H1 (cell line): ENCODE measurements around the gene CACNB1. TPM values are rescaled to one million over a fixed set of nuclear protein-coding genes. Genes with fewer than 3 reads are reported as not detected.

Experiments
- CTCF ChIA-PET: fragments of 300-600 bp; sonication (Branson Sonifier 250); formaldehyde crosslinking; loops from one replicate; lab custom pipeline; 2021; ENCODE audit not compliant: partially characterized antibody; lab: Charles Lee
- POLR2A ChIA-PET: fragments of 300-600 bp; sonication (Branson Sonifier 250); formaldehyde crosslinking; loops from one replicate; lab custom pipeline; 2021; ENCODE audit warnings: inconsistent platforms; ENCODE audit not compliant: partially characterized antibody; lab: Charles Lee
- DNase-seq, 2 experiments: peaks; one replicate each; pipeline versions ENCODE4 v3.0.0 to v3.0.0-alpha.2; 2010 to 2022; ENCODE audit warnings: low spot score in 2 of 2, low read depth in 1 of 2, mixed read lengths in 1 of 2
- FAIRE-seq: peaks from 2 replicates; lab custom pipeline; 2011; peaks lifted over from hg19 to GRCh38; lab: Jason Lieb, UNC
- H2AFZ ChIP-seq: 2 replicates; pipeline ENCODE4 v1.8.1; 2012; ENCODE audit warnings: low read length, inconsistent platforms
- H2AK5ac ChIP-seq: 2 replicates; pipeline ENCODE4 v1.6.1; 2013; ENCODE audit warnings: low read depth, low read length
- H2BK120ac ChIP-seq: replicated peaks from 2 replicates; pipeline ENCODE3; 2013; ENCODE audit warnings: low read depth, low read length, inconsistent platforms
- H2BK12ac ChIP-seq: 2 replicates; pipeline ENCODE4 v1.6.1; 2013; ENCODE audit warnings: low read depth, low read length
- H2BK15ac ChIP-seq: 2 replicates; pipeline ENCODE4 v1.6.1; 2013; ENCODE audit warnings: low read length
- H2BK20ac ChIP-seq: 2 replicates; pipeline ENCODE4 v1.6.1; 2013; ENCODE audit warnings: low read length
- H2BK5ac ChIP-seq: 2 replicates; pipeline ENCODE4 v1.6.1; 2013; ENCODE audit warnings: low read depth, low read length
- H3K14ac ChIP-seq: 2 replicates; pipeline ENCODE4 v1.6.1; 2013; ENCODE audit warnings: inconsistent platforms; ENCODE audit not compliant: insufficient read length
- H3K18ac ChIP-seq: 2 replicates; pipeline ENCODE4 v1.6.1; 2013; ENCODE audit warnings: low read length; ENCODE audit errors: extremely low read depth
- H3K23ac ChIP-seq: 2 replicates; pipeline ENCODE4 v1.6.1; 2013; ENCODE audit warnings: inconsistent platforms; ENCODE audit not compliant: insufficient read length
- H3K23me2 ChIP-seq: 2 replicates; pipeline ENCODE4 v1.6.1; 2013; ENCODE audit warnings: low read depth, low read length
- H3K27ac ChIP-seq: 2 replicates; pipeline ENCODE4 v1.6.1; 2011; ENCODE audit warnings: low read depth, low read length, inconsistent platforms
- H3K27me3 ChIP-seq, 4 experiments: replicated peaks in 1 of 4; 1 replicate in 1 of 4; 2 replicates in 3 of 4; pipeline versions ENCODE4 v1.6.1 to v1.8.1; 2011 to 2013; ENCODE audit warnings: low read length in 3 of 4, mild to moderate bottlenecking in 3 of 4, inconsistent platforms in 2 of 4, mixed read lengths in 2 of 4, moderate library complexity in 1 of 4; ENCODE audit not compliant: control insufficient read depth in 3 of 4, insufficient read depth in 3 of 4; ENCODE audit errors: extremely low read depth in 1 of 4
- H3K36me3 ChIP-seq, 4 experiments: 2 replicates each; pipeline versions ENCODE4 v1.6.1 to v1.8.1; 2011 to 2013; ENCODE audit warnings: mild to moderate bottlenecking in 4 of 4, low read length in 3 of 4, moderate library complexity in 2 of 4, control low read depth in 1 of 4, inconsistent platforms in 1 of 4; ENCODE audit not compliant: insufficient read depth in 4 of 4, control insufficient read depth in 2 of 4
- H3K4ac ChIP-seq: replicated peaks from 2 replicates; pipeline ENCODE3; 2013; ENCODE audit warnings: low read length, low read depth, mixed read lengths, inconsistent platforms; ENCODE audit not compliant: insufficient read length
- H3K4me1 ChIP-seq, 4 experiments: replicated peaks in 1 of 4; 1 replicate in 1 of 4; 2 replicates in 3 of 4; pipeline versions ENCODE4 v1.6.1 to v1.8.1; 2011 to 2013; ENCODE audit warnings: low read length in 3 of 4, inconsistent platforms in 2 of 4, mixed read lengths in 1 of 4; ENCODE audit not compliant: insufficient read depth in 4 of 4, control insufficient read depth in 3 of 4
- H3K4me2 ChIP-seq, 2 experiments: 2 replicates each; pipeline versions ENCODE4 v1.6.1 to v1.8.1; 2011 to 2013; ENCODE audit warnings: low read depth in 2 of 2, low read length in 2 of 2, control low read depth in 1 of 2, inconsistent platforms in 1 of 2, mild to moderate bottlenecking in 1 of 2; ENCODE audit not compliant: insufficient read depth in 1 of 2
- H3K4me3 ChIP-seq, 4 experiments: fragments of 200-600, 300-600 bp in 1 of 4; sonication (generic), shearing (Covaris generic), sonication (Bioruptor Twin) in 1 of 4; 2 replicates each; pipeline versions ENCODE4 v1.5.1 to v1.8.1; 2011 to 2016; ENCODE audit warnings: low read length in 4 of 4, low read depth in 3 of 4, control low read depth in 2 of 4, inconsistent platforms in 2 of 4, mild to moderate bottlenecking in 2 of 4, mixed read lengths in 1 of 4, moderate library complexity in 1 of 4; ENCODE audit not compliant: insufficient read depth in 2 of 4; ENCODE audit errors: extremely low read depth in 1 of 4
- H3K56ac ChIP-seq: replicated peaks from 2 replicates; pipeline ENCODE3; 2013; ENCODE audit warnings: low read depth, mild to moderate bottlenecking, mixed read lengths, low read length, inconsistent platforms; ENCODE audit not compliant: insufficient read length
- H3K79me1 ChIP-seq: 2 replicates; pipeline ENCODE4 v1.6.1; 2013; ENCODE audit warnings: low read depth, low read length, control low read depth
- H3K79me2 ChIP-seq, 2 experiments: 2 replicates each; pipeline versions ENCODE4 v1.6.1 to v1.8.1; 2012 to 2013; ENCODE audit warnings: low read length in 2 of 2, mild to moderate bottlenecking in 2 of 2, inconsistent platforms in 1 of 2; ENCODE audit not compliant: insufficient read depth in 2 of 2, control insufficient read depth in 1 of 2
- H3K9ac ChIP-seq, 4 experiments: replicated peaks in 1 of 4; 1 replicate in 1 of 4; 2 replicates in 3 of 4; pipeline versions ENCODE4 v1.6.1 to v1.8.1; 2011 to 2013; ENCODE audit warnings: low read depth in 3 of 4, low read length in 3 of 4, control low read depth in 2 of 4, mild to moderate bottlenecking in 2 of 4, moderate library complexity in 2 of 4, inconsistent platforms in 1 of 4; ENCODE audit errors: extremely low read depth in 1 of 4
- H3K9me3 ChIP-seq, 2 experiments: 2 replicates each; pipeline versions ENCODE4 v1.6.1 to v1.8.1; 2012 to 2013; ENCODE audit warnings: mild to moderate bottlenecking in 2 of 2, moderate library complexity in 2 of 2, control low read depth in 1 of 2, inconsistent platforms in 1 of 2, low read depth in 1 of 2, low read length in 1 of 2, mixed read lengths in 1 of 2; ENCODE audit not compliant: insufficient read depth in 2 of 2
- H4K20me1 ChIP-seq, 2 experiments: replicated peaks in 1 of 2; 2 replicates each; pipeline versions ENCODE3 to v1.8.1; 2011 to 2013; ENCODE audit warnings: inconsistent platforms in 2 of 2, low read length in 2 of 2, mild to moderate bottlenecking in 1 of 2; ENCODE audit not compliant: insufficient read depth in 2 of 2, control insufficient read depth in 1 of 2
- H4K5ac ChIP-seq: 2 replicates; pipeline ENCODE4 v1.6.1; 2013; ENCODE audit warnings: low read length, low read depth, mixed read lengths, inconsistent platforms; ENCODE audit not compliant: insufficient read length
- H4K8ac ChIP-seq: 2 replicates; pipeline ENCODE4 v1.8.0; 2013; ENCODE audit warnings: mild to moderate bottlenecking, moderate library complexity, low read length, inconsistent platforms; ENCODE audit not compliant: insufficient read depth; ENCODE audit errors: extremely low read depth
- H4K91ac ChIP-seq: replicated peaks from 2 replicates; pipeline ENCODE3; 2013; ENCODE audit warnings: low read length, mixed read lengths, inconsistent platforms; ENCODE audit not compliant: insufficient read length
- TEAD4 ChIP-seq: IDR thresholded peaks from 2 replicates; pipeline ENCODE4 v1.6.1; 2012; ENCODE audit warnings: low read depth, low read length, inconsistent platforms, mixed read lengths
- WGBS, 2 experiments: shearing (Covaris generic) in 1 of 2; methylation state at CpG; one replicate each; pipeline versions ENCODE4 v1.1.6 to v1.1.7; 2013 to 2015; ENCODE audit warnings: low lambda C conversion rate in 2 of 2, mixed read lengths in 2 of 2, inconsistent platforms in 1 of 2, low coverage in 1 of 2, missing lambda C conversion rate in 1 of 2; ENCODE audit not compliant: insufficient replicate concordance in 2 of 2, insufficient coverage in 1 of 2, insufficient read length in 1 of 2; ENCODE audit errors: extremely low coverage in 1 of 2, missing lambda C conversion rate in 1 of 2; 5-methylcytosine and 5-hydroxymethylcytosine counted together
- polyA plus RNA-seq, 7 experiments: library from polyadenylated mRNA; depleted of rRNA in 3 of 7; stranded (reverse) in 5 of 7; unstranded in 2 of 7; fragments of >200 nt in 5 of 7; fragments of 200-250 nt in 2 of 7; gene quantifications; 1 replicate in 5 of 7; 2 replicates in 1 of 7; 4 replicates in 1 of 7; pipeline versions ENCODE4 v1.2.1 to v1.2.3, GENCODE V29; 2011 to 2013; ENCODE audit warnings: missing spikeins in 2 of 7, mixed read lengths in 2 of 7
- total RNA-seq: library from RNA; stranded (reverse); fragmentation: NEBNext Ultra II Directional; extraction: Animal tissue kit (Norgen Biotek cat#: 25700); gene quantifications from 2 replicates; pipeline ENCODE4 v1.2.1, GENCODE V29; 2021

The CACNB1 gene
- total and polyA plus RNA-seq, 2 of the 8 experiments (the other 6 are each of a cell fraction or from before 2014, with no cell fraction given): 7.2 to 17.8 TPM

DNA sequence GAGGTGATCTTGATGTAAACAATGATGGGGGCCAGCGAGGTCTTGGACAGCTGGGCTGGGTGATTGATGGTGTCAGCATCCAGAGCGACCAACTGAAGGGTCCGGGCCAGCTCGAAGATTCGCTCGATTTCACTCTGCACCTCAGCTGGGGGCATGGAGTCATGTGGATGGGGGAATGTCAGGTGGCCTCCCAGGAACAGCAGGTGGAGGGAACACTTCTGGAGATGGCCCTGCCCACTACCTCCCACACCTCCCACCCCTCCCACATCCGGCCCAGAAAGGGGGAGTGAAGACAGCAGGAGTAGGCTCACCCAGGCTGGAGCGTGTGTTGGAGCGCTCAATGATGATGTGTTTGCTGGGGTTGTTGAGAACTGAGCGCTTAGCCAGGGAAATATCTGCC is 13.7 kb downstream of the CACNB1 start:
- no peak for TF ChIP-seq TEAD4
- TF ChIP-seq, all 59 proteins: peak for 0
- no peak overlapping the region for H3K4me3 ChIP-seq
- no peaks in the 10 kb centered on the region for H3K9me3 ChIP-seq
- no peak overlapping the region for H2BK15ac ChIP-seq
- no peaks in the 10 kb centered on the region for H3K4me1 ChIP-seq
- H2BK12ac ChIP-seq: no peak overlapping the region
- no peaks in the 10 kb centered on the region for H3K27me3 ChIP-seq
- H2BK120ac ChIP-seq: no peak overlapping the region
- DNase-seq: no peak
- H4K20me1 ChIP-seq: peaks cover 0 to 17% of the 10 kb centered on the region in 2 experiments
- H2BK20ac ChIP-seq: no peak overlapping the region
- H3K56ac ChIP-seq: no peak overlapping the region
- H4K8ac ChIP-seq: no peak overlapping the region
- H2AFZ ChIP-seq: no peak overlapping the region
- H3K4ac ChIP-seq: no peak overlapping the region
- peaks cover 25 to 59% (median 39%) of the 10 kb centered on the region in 4 experiments for H3K36me3 ChIP-seq
- no peaks in the 10 kb centered on the region for H3K79me2 ChIP-seq
- ChIA-PET CTCF (interaction anchor here (1.0 to 3.7 kb wide), 9 partner anchors 9 to 200 kb away, joined by 3 to 21 read pairs (median 5); no protein-coding TSS in a partner anchor), POLR2A (interaction anchor here (1.1 to 2.2 kb wide), 4 partner anchors 10 to 17 kb away, joined by 3 to 9 read pairs (median 4); partner anchors contain the start of gene RPL19)
- H4K91ac ChIP-seq: no peak overlapping the region
- no peak overlapping the region for H4K5ac ChIP-seq
- FAIRE-seq: no peak
- no peak overlapping the region for H2BK5ac ChIP-seq
- WGBS, 2 experiments: 96% methylated on average over 9 of the region's 10 CpGs; no CpG with 5 or more reads in 1 of the 2 experiments
- H2AK5ac ChIP-seq: no peak overlapping the region
- H3K23me2 ChIP-seq: no peaks in the 10 kb centered on the region
- no peak overlapping the region for H3K18ac ChIP-seq
- no peak overlapping the region for H3K23ac ChIP-seq
- no peak overlapping the region for H3K14ac ChIP-seq
- no peaks in the 10 kb centered on the region; the same call in 1 of the 2 replicates for H3K79me1 ChIP-seq
- no peak overlapping the region for H3K9ac ChIP-seq
- no peak overlapping the region for H3K27ac ChIP-seq
- no peak overlapping the region for H3K4me2 ChIP-seq
